Activated CD4-positive, alpha-beta memory T cell treated with anti-CD3 and anti-CD28 coated beads for 36 hours (primary cell): Measurements from ENCODE around the gene EXOSC5. TPM values are rescaled to one million over a fixed set of nuclear protein-coding genes. Genes with fewer than 3 reads are reported as not detected.

Experiments
- total RNA-seq, 2 experiments: library from RNA; stranded (reverse); gene quantifications; one replicate each; pipeline ENCODE4 v1.2.3, GENCODE V29; 2021

The EXOSC5 gene
- total RNA-seq, 2 experiments from 2014 or later: 43.0 to 45.5 TPM

Other genes with a start within 250 kb of the EXOSC5 start
- under 1 TPM; 0.75 to 0.76 TPM for gene CYP2S1, start 204.1 kb downstream of the EXOSC5 start, total RNA-seq
- gene AXL, start 178.1 kb downstream of the EXOSC5 start, total RNA-seq: under 1 TPM; 0.17 to 0.31 TPM
- gene HNRNPUL1, start 133.0 kb downstream of the EXOSC5 start, total RNA-seq: 100 to 1,000 TPM; 290 to 295 TPM
- 10 to 100 TPM; 20.5 to 23.4 TPM for gene CCDC97, start 87.2 kb downstream of the EXOSC5 start, total RNA-seq
- gene TGFB1, start 43.4 kb downstream of the EXOSC5 start, total RNA-seq: 100 to 1,000 TPM; 108 to 110 TPM
- 1 to 10 TPM; 4.7 to 5.1 TPM for gene B9D2, start 33.2 kb downstream of the EXOSC5 start, total RNA-seq
- gene TMEM91, start 20.8 kb downstream of the EXOSC5 start, total RNA-seq: 1 to 10 TPM; 4.5 to 4.6 TPM
- 10 to 100 TPM; 17.4 to 23.2 TPM for gene BCKDHA, start 459 bp upstream of the EXOSC5 start, total RNA-seq
- under 1 TPM; 0.55 to 0.68 TPM for gene B3GNT8, start 30.0 kb upstream of the EXOSC5 start, total RNA-seq
- 10 to 100 TPM; 47.5 to 47.8 TPM for gene DMAC2, start 42.6 kb upstream of the EXOSC5 start, total RNA-seq
- gene ERICH4, start 45.8 kb upstream of the EXOSC5 start, total RNA-seq: not detected
- gene CEACAM21, start 178.8 kb upstream of the EXOSC5 start, total RNA-seq: 10 to 100 TPM; 40.8 to 40.9 TPM
- not detected for gene CEACAM4, start 229.7 kb upstream of the EXOSC5 start, total RNA-seq